GM21367 (cell line): ENCODE data around the gene CDC42SE2.

Experiments used
- ATAC-seq: cut with Tn5 transposase; IDR thresholded peaks from one replicate; pipeline ENCODE4 v1.9.1; 2021; ENCODE audit not compliant: unreplicated experiment

CDC42SE2 gene, protein sequence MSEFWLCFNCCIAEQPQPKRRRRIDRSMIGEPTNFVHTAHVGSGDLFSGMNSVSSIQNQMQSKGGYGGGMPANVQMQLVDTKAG

DNA sequence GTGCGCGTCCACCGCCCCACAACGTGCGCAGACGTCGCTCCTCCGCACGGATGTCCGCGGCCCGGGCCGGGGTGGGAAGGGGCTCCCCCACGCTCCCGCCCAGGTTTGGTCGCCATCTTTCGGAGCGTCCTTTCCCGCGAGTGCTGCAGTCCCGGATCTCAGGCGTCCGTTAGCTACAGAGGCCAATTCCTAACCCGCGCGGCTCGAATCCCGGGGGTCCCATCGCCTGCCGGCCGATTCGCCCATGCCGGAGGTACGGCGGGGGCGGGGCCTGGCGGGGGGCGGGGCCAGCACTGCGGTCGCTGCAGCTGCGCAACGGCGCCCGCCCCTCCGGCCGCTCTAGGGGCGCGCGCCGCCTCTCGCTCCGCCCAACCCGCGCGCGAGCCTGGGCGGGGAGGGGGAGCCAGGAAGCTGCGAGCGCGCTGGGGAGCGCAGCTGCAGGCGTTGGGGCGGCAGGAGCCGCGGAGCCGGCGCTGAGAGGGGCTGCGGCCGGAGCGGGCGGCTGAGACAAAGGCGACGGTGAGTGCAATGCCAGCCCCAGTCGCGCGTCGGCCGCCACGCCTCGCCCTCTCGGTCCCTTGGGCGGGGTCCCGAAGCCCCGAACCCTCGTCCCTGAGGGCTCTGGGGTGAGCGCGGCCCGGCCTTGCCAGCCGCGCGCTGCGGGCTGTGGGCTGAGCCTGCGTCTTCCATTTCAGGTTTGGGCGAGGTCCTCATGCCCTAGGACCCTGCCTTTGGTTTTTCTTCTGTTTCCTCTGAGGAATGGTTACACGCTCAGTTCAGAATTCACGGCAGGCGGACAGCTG lies at the start of gene CDC42SE2:
Gene CDC42SE2, plus strand, starts transcription at position 406 of the 803 bp plus-strand sequence. CDS start 95,441 bp downstream, outside the sequence.
- ATAC-seq: peak; percentile 82

DNA sequence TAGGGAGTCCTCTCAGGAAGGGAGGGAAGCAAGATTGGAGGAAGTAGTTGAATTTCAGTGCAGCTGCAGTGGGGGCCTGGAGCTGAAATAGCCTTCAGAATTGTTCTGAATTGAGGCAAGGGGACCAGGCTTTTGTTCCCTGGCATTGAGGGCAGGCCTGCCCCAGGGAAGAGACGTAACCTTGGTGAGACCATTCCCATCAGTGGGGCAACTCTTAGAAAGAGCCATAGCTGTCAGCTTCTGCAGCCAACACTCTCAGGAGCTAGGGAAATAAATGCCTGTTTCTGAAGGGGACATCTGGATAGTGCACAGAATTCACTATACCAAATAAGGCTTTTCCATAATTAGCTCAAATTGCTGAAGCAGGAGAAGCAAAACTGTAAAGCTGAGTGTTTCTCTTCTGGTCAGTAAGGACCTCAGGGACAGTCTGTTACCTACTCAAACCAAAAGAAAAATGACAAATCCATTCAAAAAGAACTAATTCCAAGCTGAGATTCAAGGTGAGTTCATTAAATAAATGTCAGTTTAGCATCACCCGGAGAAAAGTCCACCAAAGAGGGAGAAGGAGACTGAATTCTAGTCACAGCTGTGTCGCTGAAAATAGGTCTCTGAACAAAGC lies 49.1 kb upstream of the CDC42SE2 start:
- ATAC-seq: no peak

DNA sequence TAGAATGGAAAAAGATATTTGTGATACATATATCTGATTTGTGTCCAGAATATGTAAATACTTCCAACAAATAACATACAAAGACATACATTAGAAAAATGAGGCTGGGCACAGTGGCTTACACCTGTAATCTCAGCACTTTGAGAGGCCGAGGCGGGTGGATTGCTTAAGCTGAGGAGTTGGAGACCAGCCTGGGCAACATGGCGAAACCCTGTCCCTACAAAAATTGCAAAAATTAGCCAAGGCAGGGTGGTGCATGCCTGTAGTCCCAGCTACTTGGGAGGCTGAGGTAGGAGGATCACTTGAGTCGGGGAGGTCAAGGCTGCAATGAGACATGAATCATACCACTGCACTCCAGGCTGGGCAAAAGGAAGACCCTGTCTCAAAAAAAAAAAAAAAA lies 46.1 kb upstream of the CDC42SE2 start:
- ATAC-seq: no peak

DNA sequence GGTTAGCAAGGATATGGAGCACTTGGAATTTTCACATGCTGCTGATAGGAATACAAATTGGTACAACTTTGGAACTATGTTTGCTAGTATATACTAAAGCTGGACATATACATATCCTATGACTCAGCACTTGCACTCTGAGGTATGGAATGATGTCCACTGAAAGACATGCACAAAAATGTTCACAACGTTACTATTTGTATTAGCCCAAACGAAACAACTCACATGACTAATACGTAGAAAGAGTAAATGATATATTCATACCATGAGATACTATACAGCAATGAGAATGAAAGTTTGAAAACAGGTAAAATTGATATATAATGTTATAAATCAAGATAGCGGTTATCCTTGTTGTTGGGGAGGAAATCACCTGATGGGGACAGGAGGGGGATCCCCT lies 45.5 kb upstream of the CDC42SE2 start:
- ATAC-seq: no peak

DNA sequence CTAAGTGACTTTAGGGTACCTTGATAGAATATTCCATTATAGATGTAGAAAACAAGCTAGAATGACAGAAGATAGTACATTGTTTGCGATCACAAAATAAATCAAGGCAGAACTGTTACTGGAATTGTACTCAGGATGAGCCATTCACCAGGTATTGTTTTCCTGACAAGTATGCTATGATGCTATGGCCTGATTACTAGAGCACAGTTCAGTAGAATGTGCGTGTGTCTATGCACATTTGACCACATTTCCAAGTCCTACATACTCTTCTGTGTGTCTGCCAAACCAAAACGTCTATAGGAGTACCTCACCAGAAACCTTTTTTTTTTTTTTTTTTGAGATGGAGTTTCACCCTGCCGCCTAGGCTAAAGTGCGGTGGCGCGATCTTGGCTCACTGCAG lies 43.3 kb upstream of the CDC42SE2 start:
- no peak for ATAC-seq

DNA sequence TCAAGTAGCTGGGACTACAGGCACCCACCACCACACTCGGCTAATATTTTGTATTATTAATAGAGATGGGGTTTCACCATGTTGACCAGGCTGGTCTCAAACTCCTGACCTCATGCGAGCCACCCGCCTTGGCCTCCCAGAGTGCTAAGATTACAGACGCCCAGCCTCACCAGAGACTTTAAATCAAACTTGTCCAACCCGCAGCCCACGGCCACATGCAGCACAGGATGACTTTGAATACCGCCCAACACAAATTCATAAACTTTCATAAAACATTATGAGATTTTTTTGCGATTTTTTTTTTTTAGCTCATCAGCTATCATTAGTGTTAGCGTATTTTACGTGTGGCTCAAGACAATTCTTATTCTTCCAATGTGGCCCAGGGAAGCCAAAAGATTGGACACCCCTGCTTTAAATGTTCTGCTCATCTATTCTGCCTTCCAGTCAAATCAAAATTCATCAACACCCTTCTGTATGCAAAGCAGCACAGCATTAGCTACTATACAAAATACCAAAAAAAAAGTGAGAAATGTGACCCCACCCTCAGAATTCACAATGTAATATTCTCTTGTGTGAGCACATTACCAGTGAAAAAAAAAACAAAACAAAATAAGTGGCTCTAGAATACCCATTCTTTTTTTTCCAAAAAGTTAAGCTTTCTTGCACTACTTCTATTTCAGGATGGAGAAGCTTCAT lies 42.7 kb upstream of the CDC42SE2 start:
- no peak for ATAC-seq

DNA sequence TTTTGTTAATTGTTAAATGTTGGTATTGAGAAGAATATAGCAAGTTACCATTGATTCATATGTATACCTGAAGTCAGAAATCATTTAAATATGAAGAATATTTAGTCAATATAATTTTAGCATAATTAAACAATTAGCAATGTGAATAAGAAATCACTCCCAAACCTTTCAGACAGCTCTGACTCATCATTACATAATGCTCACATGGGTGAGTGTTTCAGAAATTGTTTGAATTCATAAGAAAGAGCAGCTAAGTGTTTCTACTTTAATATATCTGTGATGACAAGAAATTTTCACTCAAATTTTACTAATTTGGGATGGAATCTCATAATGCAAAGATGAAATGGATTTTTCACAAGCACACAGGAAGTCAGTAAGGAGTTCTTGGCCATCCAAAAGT lies 42.0 kb upstream of the CDC42SE2 start:
- ATAC-seq: no peak

DNA sequence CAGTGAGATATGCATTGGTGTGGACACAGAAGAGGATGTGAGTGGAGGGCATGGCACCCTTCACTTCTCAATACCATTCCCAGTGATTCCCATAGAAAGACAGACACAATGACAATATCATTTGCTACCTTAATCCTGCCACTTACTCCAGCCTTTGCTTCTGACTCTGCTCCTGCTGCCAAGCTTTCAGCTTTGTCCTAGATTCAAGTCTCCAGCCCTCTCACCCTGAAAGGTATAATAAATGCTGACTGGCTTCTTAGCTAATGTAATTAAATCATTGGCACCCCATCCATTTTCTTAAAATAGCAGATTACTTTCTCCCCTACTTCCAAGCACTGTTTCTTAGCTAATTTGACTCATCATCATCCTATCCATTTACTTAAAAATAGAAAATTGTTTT lies 41.1 kb upstream of the CDC42SE2 start:
- no peak for ATAC-seq

DNA sequence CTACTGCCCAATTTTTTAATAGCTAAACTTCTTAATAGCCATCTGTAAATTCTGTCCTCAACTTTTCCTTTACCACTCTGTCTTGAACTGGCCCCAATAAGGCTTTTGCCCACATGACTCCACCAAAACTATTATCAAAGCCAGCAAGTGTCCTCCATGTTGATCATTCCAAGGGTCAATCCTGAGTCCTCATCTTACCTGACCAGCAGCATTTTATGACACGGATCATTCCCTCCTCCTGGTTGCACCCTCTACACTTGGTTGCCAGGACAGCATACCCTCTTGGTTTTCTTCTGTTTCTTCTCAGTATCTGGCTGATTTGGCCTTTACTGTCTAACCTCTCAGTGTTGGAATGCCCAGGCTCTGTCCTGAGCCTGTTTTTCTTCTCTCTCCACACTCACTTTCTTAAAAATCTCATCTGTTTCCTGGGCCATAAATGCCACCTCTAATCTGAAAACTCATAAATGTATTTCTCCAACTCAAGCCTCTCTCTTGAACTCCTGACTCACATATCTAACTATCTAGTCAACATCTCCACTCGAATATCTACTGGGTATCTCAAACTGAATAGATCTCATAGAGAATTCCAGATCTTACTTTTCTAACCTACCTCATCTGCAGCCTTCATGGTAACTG lies 40.0 kb upstream of the CDC42SE2 start:
- ATAC-seq: no peak

DNA sequence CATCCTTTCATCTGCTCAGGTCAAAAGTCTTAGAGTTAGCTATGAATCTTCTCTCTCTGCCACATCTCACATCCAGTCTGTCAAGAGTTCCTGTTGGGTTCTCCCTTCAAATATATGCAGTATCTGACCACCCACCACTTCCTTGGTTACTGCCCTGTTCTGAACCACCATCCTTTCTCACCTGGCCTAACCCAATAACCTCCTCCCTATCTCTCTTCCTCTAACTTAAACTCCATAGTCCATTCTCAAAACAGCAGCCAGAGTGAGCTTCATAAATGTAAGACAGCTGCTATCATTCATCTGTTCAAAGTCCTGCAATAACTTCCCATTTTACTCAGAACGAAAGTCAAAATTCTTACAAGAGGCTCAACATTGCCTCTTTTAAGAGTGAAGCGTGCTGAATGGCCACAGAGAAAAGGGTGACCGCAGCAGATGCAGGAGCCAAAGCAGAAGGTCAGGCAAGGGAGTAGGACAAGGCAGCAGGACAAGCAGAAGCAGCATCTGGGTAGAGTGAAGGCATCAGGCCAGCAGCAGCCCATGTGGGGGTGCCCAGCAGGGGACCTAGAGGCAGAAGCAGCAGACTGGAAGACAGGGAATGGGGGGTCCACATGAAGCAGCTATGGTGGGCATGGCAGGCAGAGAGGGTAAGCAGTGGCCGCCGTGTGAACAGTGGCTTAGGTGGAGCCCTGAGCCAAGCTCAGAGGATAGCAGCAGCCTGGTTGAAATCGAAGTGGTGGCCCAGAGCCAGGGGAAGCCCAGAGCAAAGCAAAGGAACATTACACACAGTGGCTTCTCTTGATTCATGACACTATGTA lies 39.3 kb upstream of the CDC42SE2 start:
- ATAC-seq: peak; percentile 85

DNA sequence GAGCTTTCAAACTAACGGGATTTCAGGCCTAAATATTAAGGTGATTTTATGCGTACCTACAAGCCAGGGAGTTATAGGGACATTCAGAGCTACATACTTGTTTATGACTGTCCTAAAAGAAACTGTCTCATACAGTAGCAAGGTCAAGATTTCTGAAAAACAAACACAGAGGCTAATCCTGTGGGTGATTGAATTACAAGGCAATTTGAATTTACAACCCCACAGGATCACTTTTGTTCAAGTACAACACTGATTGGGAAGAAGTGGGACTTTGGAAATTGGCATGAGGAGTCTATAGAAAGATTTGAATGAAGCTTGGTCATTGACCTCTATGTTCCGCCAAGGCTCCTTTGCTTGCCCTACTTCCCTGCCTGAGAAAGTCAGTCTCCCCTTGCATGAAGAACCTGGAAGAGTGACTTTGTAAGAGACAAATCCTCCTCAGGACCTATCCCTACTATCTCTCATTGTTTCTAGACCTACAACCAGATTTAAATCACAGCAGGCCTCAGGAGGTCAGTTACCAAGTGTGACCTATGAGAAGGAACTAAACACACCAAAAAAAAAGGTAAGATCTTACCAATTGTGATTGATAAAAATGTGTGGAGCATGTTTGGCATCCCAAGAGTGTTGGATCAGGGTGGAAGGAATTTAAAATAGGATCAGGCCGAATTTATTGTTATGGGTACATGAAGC lies 38.4 kb upstream of the CDC42SE2 start:
- ATAC-seq: no peak

DNA sequence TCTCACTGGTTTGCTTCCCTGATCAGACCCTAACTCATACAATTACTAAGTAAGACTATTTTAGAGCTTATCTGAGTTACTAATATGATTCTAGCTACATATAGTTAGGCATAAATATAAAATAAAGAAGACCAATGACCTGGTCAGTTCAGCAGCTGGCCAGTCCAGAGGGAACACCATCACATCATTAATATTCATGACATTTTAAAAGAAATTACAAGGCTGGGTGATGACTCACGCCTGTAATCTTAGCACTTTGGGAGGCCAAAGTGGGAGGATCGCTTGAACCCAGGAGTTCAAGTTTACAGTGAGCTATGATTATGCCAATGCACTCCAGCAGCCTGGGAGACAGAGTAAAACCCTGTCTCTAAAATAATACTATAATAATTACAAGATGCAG lies 37.0 kb upstream of the CDC42SE2 start:
- no peak for ATAC-seq

DNA sequence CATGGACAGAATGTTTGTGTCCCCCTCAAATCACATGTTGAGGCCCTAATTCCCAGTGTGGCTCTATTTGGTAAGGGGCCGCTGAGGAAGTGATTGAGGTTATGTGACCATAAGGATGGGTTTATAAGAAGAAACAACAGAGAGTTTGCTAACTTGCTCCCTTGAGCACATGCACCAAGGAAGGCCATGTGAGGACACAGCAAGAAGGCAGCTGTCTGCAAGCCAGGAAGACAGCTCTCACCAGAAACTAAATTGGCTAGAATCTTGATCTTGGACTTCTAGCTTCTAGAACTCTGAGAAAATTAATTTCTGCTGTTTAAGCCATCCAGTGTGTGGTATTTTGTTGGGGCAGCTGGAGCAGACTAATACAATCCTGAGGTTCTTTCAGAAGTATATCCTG lies 35.2 kb upstream of the CDC42SE2 start:
- ATAC-seq: no peak

DNA sequence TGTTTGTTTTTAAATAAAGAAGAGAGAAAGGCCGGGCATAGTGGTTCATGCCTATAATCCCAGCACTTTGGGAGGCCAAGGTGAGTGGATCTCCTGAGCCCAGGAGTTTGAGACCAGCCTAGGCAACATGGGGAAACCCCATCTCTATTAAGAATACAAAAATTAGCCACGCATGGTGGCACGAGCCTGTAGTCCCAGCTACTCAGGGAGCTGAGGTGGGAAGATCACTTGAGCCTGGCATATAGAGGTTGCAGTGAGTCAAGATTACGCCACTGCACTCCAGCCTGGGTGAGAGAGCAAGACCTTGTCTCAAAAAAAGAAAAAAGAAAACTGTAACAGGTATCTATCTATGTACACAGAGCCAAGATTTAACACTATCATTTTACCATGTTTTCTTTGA lies 34.2 kb upstream of the CDC42SE2 start:
- no peak for ATAC-seq

DNA sequence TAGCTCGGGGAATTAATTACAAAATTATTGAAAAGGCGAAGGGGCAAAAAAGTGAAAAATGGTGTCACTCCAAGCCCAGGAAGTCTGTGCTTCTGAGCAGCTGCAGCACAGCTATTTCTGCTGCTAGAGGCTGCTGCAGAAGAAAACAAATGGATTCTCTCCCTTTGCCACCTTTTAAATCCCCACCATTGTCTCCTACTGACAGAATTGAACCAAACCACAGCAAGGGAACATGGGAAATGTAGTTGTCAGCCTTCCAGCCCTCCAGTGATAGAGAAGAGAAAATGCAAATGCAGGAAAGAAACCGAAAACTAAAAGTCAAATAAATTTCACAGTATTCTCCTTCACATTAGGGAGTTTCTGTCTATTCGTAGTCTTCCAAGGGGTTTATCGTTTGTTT lies 33.4 kb upstream of the CDC42SE2 start:
- peak; percentile 82 for ATAC-seq

DNA sequence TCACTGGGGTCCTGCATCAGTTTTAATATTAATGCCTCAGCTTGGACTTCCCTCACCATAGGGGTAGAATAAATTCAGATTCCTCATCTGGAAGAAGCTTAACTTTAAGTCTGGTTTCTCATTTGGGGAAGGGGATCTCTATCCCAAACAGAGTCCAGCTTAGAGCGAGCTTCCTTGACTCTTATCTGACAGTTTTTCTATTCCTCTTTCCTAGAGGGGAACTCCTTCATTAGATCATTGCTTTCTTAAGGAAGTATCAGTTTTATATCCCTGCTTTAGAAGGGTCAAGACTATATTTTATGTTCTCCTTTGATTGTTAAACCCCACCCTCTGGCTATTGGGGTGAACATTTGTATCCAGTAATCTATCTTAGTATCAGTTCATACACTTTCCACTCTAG lies 24.2 kb upstream of the CDC42SE2 start:
- ATAC-seq: no peak

DNA sequence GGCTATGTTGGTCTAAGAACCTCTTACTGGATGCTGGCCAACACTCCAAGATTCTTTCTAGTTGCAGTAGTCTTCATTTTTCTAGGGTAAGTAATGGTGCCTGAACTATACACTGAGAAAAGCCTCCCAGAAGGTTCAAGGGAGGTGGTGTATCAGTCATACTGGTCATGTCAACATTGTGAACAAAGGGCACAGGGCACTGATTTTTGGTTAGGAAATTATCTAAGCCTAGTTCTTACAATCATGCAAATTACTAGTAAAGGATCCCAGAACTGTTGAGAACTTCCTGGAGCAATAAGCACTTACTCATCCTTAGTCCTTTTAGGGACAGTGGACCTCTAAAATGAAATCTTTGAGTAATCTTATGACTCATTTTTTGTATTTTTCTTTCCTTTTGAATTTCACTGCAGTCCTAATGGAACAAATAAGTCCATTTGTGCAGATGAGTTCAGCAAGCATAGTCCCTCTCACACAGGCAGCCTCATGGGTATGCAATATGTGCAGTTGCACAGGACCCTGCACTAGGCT lies 21.1 kb upstream of the CDC42SE2 start:
- ATAC-seq: no peak

DNA sequence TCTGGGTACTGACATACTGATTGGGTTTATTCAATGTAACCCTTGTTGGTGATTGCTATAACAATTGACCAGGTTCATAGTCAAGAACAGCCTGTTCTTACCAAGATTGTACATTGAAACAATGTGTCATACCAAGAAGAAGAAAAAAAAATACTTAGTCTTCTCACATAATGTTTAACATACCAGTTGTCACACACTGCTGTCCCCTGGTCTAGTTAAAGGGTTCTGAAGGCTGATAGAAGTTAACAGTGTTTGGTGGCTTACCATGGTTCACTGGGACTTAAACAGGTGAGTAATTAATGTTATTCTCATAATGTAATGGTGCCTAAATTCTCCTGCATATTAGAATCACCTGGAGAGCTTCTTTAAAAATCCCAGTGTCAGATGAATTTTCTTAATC lies 18.5 kb upstream of the CDC42SE2 start:
- no peak for ATAC-seq

DNA sequence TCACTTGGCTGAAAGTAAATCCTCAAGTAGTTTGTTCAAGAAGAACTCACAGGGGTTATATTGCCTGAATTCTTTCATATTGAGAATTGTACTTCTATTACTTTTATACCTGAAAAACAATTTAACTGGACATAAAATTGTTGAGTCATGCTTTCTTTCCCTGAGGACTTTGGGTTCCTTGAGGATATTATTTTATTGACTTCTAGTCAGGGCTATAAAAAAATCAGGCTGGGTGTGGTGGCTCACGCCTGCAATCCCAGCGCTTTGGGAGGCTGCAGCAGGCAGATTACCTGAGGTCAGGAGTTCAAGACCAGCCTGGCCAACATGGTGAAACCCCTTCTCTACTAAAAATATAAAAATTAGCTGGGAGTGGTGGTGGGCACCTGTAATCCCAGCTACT lies 17.9 kb upstream of the CDC42SE2 start:
- ATAC-seq: no peak

DNA sequence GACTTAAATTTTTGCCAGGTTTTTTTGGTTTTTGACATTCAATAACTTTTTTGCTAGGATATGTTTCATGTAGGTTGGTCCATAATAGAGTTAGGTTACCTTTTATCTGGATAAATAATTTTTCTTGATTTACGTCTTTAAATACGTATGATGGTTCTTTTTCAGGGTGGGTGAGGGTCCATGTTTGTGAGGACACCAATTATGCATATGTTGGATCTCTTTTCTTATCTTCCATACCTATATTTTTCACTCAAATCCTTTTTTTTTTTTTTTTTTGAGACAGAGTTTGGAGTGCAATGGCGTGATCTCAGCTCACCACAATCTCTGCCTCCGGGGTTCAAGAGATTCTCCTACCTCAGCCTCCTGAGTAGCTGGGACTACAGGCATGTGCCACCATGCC lies 17.3 kb upstream of the CDC42SE2 start:
- no peak for ATAC-seq
